Natural killer cell treated with Interleukin-12 subunit alpha and Interleukin-12 subunit beta and Interleukin-15 and Interleukin-18, amount 100 ng/mL, for 72 hours (primary cell): Measurements from ENCODE around the gene FHL5. TPM values are rescaled to one million over a fixed set of nuclear protein-coding genes. Genes with fewer than 3 reads are reported as not detected.

Experiments
- ATAC-seq, 2 donors: fragments of 150-1000 bp; cut with Tn5 transposase in 1 of 2; sonication (Bioruptor Pico), chemical (Tn5 transposase) in 1 of 2; 2 replicates each; pipeline ENCODE4 v1.10.0; 2021
- DNase-seq: peaks from one replicate; pipeline ENCODE4 v3.0.0; 2022; ENCODE audit warnings: low spot score
- H3K27ac Mint-ChIP-seq, 2 donors: 1 replicate in 1 of 2; 2 replicates in 1 of 2; pipeline ENCODE4 v1.8.0; 2022; ENCODE audit warnings: mixed read lengths in 2 of 2, mild to moderate bottlenecking in 1 of 2, moderate library complexity in 1 of 2
- H3K27me3 Mint-ChIP-seq, 2 donors: 1 replicate in 1 of 2; 2 replicates in 1 of 2; pipeline ENCODE4 v1.8.0; 2022; ENCODE audit warnings: mixed read lengths in 2 of 2
- H3K36me3 Mint-ChIP-seq: one replicate; pipeline ENCODE4 v1.8.0; 2022; ENCODE audit warnings: mixed read lengths
- H3K4me1 Mint-ChIP-seq, 2 donors: 1 replicate in 1 of 2; 2 replicates in 1 of 2; pipeline ENCODE4 v1.8.0; 2022; ENCODE audit warnings: low read depth in 2 of 2, mixed read lengths in 2 of 2, mild to moderate bottlenecking in 1 of 2
- H3K4me3 Mint-ChIP-seq: one replicate; pipeline ENCODE4 v1.8.0; 2022; ENCODE audit warnings: mixed read lengths
- H3K9me3 Mint-ChIP-seq: 2 replicates; pipeline ENCODE4 v1.8.0; 2022; ENCODE audit warnings: mixed read lengths
- total RNA-seq, 2 donors: library from RNA; stranded (reverse); gene quantifications; one replicate each; pipeline ENCODE4 v1.2.3, GENCODE V29; 2022

The FHL5 gene
- total RNA-seq, 2 donors from 2014 or later, result not detected

DNA sequence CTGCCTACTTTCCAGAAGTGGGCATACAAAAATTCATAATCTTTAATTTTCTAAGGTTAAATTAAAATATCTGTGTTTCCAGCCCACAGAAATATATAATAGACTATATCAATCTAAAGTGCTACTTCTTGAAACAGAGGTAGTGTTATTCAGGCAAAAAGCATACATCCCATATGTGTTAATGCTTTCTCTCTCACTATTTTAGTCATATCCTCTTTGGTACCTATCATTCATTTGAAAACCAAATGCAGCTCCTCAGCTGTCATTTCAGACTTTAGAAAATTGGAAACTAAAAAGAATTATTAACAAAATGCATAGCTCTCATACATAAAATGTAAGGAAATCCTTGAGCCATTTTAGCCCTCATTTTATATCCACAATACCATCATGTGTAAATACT is 925 bp downstream of the FHL5 start:
- ATAC-seq, result no peak
- Mint-ChIP-seq H3K9me3 (peaks cover 5% of the 10 kb centered on the region), H3K4me1 (no peaks in the 10 kb centered on the region), H3K27me3 (peaks cover 18 to 35% of the 10 kb centered on the region in 2 donors), H3K36me3 (no peaks in the 10 kb centered on the region), H3K27ac (no peak overlapping the region), H3K4me3 (no peak overlapping the region)
- DNase-seq, result no peak

GRCh38 chr6:96570053-96570452 is 7.1 kb downstream of the FHL5 start:
- DNase-seq, result no peak
- no peak for ATAC-seq
- Mint-ChIP-seq H3K27ac (no peak overlapping the region), H3K27me3 (peaks cover 6 to 34% of the 10 kb centered on the region in 2 donors), H3K36me3 (peaks cover 18% of the 10 kb centered on the region), H3K9me3 (peaks cover 16% of the 10 kb centered on the region), H3K4me1 (no peaks in the 10 kb centered on the region), H3K4me3 (no peak overlapping the region)

DNA sequence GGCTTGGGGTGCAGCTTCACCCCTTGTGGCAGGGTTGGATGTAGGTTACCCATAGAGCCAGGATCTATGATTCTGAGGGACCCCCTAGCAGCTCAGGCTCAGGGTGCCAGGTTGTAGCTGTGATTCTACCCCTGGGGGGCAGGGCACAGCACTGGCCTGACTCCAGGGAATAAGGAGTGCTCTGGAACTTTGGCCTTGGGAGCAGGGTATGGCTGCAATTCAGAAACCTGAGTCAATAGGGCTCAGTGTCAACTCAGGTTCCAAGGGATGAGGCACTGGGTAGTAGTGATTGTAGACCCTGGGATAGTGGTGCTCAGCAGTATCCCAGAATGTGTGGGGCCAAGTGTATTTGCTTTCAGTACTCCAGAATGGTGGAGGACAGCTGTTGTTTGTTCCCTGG is 8.6 kb downstream of the FHL5 start:
- Mint-ChIP-seq H3K4me3 (no peak overlapping the region), H3K9me3 (peaks cover 12% of the 10 kb centered on the region), H3K27me3 (peaks cover 4 to 37% of the 10 kb centered on the region in 2 donors), H3K36me3 (peaks cover 18% of the 10 kb centered on the region), H3K27ac (no peak overlapping the region), H3K4me1 (no peaks in the 10 kb centered on the region)
- ATAC-seq (no peak), DNase-seq (no peak)

- no peak overlapping the region for H3K4me3 Mint-ChIP-seq
- no peak overlapping the region for H3K27ac Mint-ChIP-seq
- no peak for ATAC-seq
- H3K36me3 Mint-ChIP-seq, result peaks cover 9% of the 10 kb centered on the region
- peaks cover 3% of the 10 kb centered on the region for H3K9me3 Mint-ChIP-seq
- no peak for DNase-seq
- H3K27me3 Mint-ChIP-seq, result peaks cover 8 to 21% of the 10 kb centered on the region in 2 donors
- H3K4me1 Mint-ChIP-seq, result no peaks in the 10 kb centered on the region
Observed at GRCh38 chr6:96575359-96575758, 12.4 kb downstream of the FHL5 start.

DNA sequence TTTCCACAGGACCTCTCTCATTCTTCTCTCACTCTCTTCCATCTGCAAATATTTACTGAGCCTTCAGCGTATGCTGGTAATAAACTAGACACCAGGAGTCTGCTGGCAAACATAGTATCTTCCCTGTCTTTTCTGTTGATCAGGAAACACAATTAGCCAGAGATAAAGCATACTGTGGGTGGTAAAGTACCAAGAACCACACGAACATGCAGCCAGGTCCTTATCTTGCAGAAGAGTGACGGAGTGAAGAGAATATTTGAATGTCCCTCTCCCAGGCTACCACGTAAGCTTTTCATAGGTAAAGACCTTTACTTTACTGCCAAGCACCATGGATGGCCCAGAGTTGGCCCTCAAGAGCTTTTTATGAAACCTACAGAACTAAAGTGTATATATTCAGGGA is 13.3 kb downstream of the FHL5 start:
- ATAC-seq (no peak), DNase-seq (no peak)
- no peak overlapping the region for H3K4me3 Mint-ChIP-seq
- H3K9me3 Mint-ChIP-seq, result no peaks in the 10 kb centered on the region
- no peak overlapping the region for H3K27ac Mint-ChIP-seq
- H3K36me3 Mint-ChIP-seq, result peaks cover under 1% of the 10 kb centered on the region
- H3K4me1 Mint-ChIP-seq, result no peaks in the 10 kb centered on the region
- peaks cover 8 to 21% of the 10 kb centered on the region in 2 donors for H3K27me3 Mint-ChIP-seq

DNA sequence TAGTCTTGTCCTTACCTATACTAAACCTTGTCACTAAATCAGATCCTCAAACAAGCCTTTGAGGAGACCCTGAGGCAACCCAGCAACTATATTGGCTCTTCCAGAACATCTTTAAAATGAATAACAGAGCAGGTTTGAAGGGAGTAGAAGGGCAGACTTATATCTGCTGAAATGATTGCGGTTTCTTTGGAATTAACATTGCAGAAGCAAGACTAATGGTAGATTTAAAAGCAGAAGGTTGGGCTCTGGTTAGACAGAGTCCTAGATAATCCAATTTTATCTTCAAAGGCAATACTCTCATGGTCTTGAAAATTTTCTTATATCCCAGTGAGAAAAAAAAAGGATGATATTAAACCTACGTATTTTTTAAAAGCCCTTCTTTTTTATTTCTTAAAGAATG is 19.1 kb downstream of the FHL5 start:
- no peak for ATAC-seq
- Mint-ChIP-seq H3K9me3 (peaks cover 4% of the 10 kb centered on the region), H3K36me3 (no peaks in the 10 kb centered on the region)

GRCh38 chr6:96582436-96582835 is 19.5 kb downstream of the FHL5 start:
- no peak overlapping the region for H3K27ac Mint-ChIP-seq
- peaks cover 5 to 20% of the 10 kb centered on the region in 2 donors for H3K27me3 Mint-ChIP-seq
- no peak for ATAC-seq
- H3K4me1 Mint-ChIP-seq, result no peaks in the 10 kb centered on the region
- no peak overlapping the region for H3K4me3 Mint-ChIP-seq
- DNase-seq, result no peak
- peaks cover 4% of the 10 kb centered on the region for H3K9me3 Mint-ChIP-seq
- H3K36me3 Mint-ChIP-seq, result no peaks in the 10 kb centered on the region

More for the DNA sequence above, 19.1 kb downstream of the FHL5 start:
- DNase-seq, result no peak
- Mint-ChIP-seq H3K27me3 (peaks cover 9 to 25% of the 10 kb centered on the region in 2 donors), H3K4me3 (no peak overlapping the region), H3K4me1 (no peaks in the 10 kb centered on the region), H3K27ac (no peak overlapping the region)

DNA sequence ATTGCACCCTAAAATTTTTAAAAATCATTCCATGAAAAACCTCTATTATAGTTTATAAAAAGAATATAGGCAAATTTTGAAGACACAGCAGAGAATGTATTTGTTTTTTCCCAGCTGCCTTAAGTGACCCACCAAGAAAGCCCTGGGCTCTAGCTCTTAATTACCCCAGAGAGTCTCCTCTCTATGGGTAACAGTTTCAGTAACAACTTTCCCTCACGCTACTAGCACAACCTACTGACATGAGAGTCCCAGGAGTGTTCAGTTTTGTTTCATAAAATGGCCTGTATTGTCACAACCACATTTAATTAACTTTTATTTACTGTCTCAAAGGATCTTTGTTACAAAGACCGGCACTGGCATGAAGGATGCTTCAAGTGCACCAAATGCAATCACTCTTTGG is 41.5 kb downstream of the FHL5 start:
- Mint-ChIP-seq H3K27ac (no peak overlapping the region), H3K4me1 (no peaks in the 10 kb centered on the region), H3K9me3 (no peaks in the 10 kb centered on the region), H3K36me3 (no peaks in the 10 kb centered on the region), H3K4me3 (no peak overlapping the region), H3K27me3 (peaks cover 3 to 9% of the 10 kb centered on the region in 2 donors)
- DNase-seq (no peak), ATAC-seq (no peak)

- H3K27me3 Mint-ChIP-seq, result peaks cover 0 to 15% of the 10 kb centered on the region in 2 donors
- no peaks in the 10 kb centered on the region for H3K4me1 Mint-ChIP-seq
- no peaks in the 10 kb centered on the region for H3K9me3 Mint-ChIP-seq
- H3K4me3 Mint-ChIP-seq, result no peak overlapping the region
- ATAC-seq, result no peak
- DNase-seq, result no peak
- H3K27ac Mint-ChIP-seq, result no peak overlapping the region
- no peaks in the 10 kb centered on the region for H3K36me3 Mint-ChIP-seq
Observed at GRCh38 chr6:96608074-96608473, 45.1 kb downstream of the FHL5 start.

DNA sequence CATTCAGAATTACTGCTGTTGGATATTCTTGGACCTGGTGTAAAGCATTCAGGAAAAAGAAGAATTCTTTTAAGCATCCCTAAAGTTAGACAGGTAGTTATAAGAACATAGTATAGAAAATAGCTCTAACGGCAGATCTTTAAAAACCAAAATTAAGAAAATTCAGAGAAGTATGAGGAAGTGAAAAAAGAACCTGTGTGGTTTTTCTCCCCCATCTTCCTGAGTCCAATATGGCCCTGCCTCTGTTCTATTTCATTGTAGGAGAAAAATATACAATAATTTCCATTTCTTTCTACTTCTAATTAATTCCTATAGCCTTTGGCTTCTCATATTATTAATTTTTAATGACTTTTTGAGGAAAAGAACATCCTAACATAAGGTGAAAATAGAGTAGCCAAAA is 47.1 kb downstream of the FHL5 start:
- H3K27me3 Mint-ChIP-seq, result peaks cover 0 to 19% of the 10 kb centered on the region in 2 donors
- H3K9me3 Mint-ChIP-seq, result no peaks in the 10 kb centered on the region
- ATAC-seq (no peak), DNase-seq (no peak)
- H3K4me3 Mint-ChIP-seq, result no peak overlapping the region
- H3K36me3 Mint-ChIP-seq, result no peaks in the 10 kb centered on the region
- H3K27ac Mint-ChIP-seq, result no peak overlapping the region
- no peaks in the 10 kb centered on the region for H3K4me1 Mint-ChIP-seq

DNA sequence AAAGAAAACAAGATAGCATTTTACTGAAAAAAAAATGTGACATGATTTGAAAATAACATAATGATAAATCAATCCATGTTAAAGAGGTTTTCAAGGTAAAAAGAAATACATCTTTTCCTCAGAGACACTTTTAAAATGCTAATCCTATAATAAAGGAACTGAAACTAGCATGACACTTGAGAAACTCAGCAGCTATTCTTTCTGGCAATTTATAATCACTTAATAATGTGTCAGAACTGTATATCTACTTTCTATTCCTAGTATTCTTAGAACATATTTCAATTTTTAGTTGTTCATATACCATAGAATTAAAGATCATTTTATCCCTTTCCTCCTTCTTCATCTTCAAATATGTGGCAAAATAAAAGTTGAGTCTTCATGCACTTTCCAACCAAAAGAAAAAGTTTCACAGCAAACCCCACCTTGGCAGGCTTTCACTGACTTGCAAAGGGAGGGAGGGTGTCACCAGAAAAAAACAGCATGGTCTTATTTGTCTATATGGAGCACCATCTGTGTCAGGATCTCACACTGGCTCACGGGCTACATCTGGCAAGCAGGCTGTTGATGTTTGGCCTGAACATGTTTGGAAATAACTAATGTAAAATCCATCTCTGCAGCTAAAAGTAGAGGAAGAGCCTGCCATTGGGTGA is 48.5 kb downstream of the FHL5 start:
- H3K27ac Mint-ChIP-seq, result no peak overlapping the region
- ATAC-seq (no peak), DNase-seq (no peak)
- peaks cover 0 to 12% of the 10 kb centered on the region in 2 donors for H3K27me3 Mint-ChIP-seq
- H3K4me3 Mint-ChIP-seq, result no peak overlapping the region
- no peaks in the 10 kb centered on the region for H3K9me3 Mint-ChIP-seq
- no peaks in the 10 kb centered on the region for H3K4me1 Mint-ChIP-seq
- no peaks in the 10 kb centered on the region for H3K36me3 Mint-ChIP-seq

- peaks cover 3 to 12% of the 10 kb centered on the region in 2 donors for H3K27me3 Mint-ChIP-seq
- H3K4me3 Mint-ChIP-seq, result no peak overlapping the region
- no peaks in the 10 kb centered on the region for H3K36me3 Mint-ChIP-seq
- no peak for ATAC-seq
- H3K27ac Mint-ChIP-seq, result no peak overlapping the region
- no peaks in the 10 kb centered on the region for H3K4me1 Mint-ChIP-seq
- no peaks in the 10 kb centered on the region for H3K9me3 Mint-ChIP-seq
- DNase-seq, result no peak
Observed at GRCh38 chr6:96613291-96613999, 50.5 kb downstream of the FHL5 start.

DNA sequence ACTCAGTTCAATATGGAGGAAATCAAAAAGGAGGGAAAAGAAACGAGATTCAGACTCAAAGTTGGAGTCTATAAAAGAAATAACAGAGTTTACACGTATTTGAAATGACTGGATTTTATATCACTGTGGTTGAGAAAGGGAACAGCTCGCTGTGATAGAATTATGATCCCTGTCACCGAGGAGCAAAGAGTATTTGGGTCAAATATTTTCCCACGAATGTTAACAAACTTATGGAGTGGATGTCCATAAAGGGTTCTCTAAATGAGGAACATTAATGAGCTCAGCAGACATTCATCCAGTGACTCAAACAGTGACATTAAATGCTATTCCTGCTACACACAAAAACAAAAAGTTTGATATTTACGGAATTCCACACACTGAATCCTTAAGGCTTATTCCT is 57.9 kb downstream of the FHL5 start:
- Mint-ChIP-seq H3K27me3 (peaks cover 14 to 33% of the 10 kb centered on the region in 2 donors), H3K9me3 (no peaks in the 10 kb centered on the region), H3K4me3 (no peak overlapping the region), H3K36me3 (no peaks in the 10 kb centered on the region), H3K4me1 (no peaks in the 10 kb centered on the region), H3K27ac (no peak overlapping the region)
- ATAC-seq (no peak), DNase-seq (no peak)

DNA sequence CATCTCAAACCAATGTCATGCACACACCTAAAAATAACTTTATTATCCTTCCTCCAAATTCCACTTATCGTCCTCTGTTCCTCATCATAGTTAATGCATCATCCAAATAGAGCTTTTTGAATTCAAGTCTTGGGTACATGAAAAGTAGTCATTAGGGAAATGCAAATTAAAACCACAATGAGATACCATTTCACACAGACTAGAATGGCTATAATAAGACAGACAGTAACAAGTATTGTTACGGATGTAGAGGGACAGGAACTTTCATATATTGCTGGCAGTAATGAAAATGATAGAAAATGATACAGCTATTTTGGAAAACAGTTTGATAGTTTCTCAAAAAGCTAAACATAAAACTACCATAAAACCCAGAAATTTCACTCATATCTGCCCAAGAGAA is 59.1 kb downstream of the FHL5 start:
- ATAC-seq, result no peak

More for the DNA sequence above, 59.1 kb downstream of the FHL5 start:
- Mint-ChIP-seq H3K36me3 (no peaks in the 10 kb centered on the region), H3K27me3 (peaks cover 11 to 33% of the 10 kb centered on the region in 2 donors), H3K4me3 (no peak overlapping the region), H3K27ac (no peak overlapping the region), H3K4me1 (no peaks in the 10 kb centered on the region), H3K9me3 (no peaks in the 10 kb centered on the region)
- no peak for DNase-seq
